ENCODE measurements around the gene OR6X1. TPM values are rescaled to one million over a fixed set of nuclear protein-coding genes. Genes with fewer than 3 reads are reported as not detected.

Gene OR6X1
- polyA plus RNA-seq, 1 donor (not counting 4 experiments of a cell fraction or from before 2014, with no cell fraction given) = not detected

GRCh38 chr11:123798513-123799252 lies 44.4 kb upstream of the OR6X1 start:
- no peak overlapping the region for H3K4me3 ChIP-seq (ENCODE audit: control insufficient read depth in 2 of 3, extremely low read depth in 1 of 3, insufficient read depth in 2 of 3, low read depth in 1 of 3, low read length in 3 of 3)
- no peaks in the 10 kb centered on the region for H4K20me1 ChIP-seq (ENCODE audit: control insufficient read depth, extremely low read depth, insufficient read depth, low read length)
- no peaks in the 10 kb centered on the region for H3K9me3 ChIP-seq (ENCODE audit: control insufficient read depth, low read depth, low read length)
- H3K27me3 ChIP-seq (ENCODE audit: control insufficient read depth, extremely low read depth, insufficient read depth, low read length) = no peaks in the 10 kb centered on the region
- no peak overlapping the region for H3K27ac ChIP-seq (ENCODE audit: control insufficient read depth, insufficient read depth, low read length)
- no peaks in the 10 kb centered on the region for H3K9me1 ChIP-seq (ENCODE audit: control insufficient read depth, extremely low read depth, insufficient read depth, low read length)
- no peak overlapping the region for H3K4me2 ChIP-seq (ENCODE audit: control insufficient read depth, extremely low read depth, insufficient read depth, low read depth, low read length)
- no peak for DNase-seq (ENCODE audit: low read depth, low spot score)
- no peaks in the 10 kb centered on the region for H3K4me1 ChIP-seq (ENCODE audit: control insufficient read depth, extremely low read depth, insufficient read depth, low read length)
- no peak for FAIRE-seq
- H3K79me2 ChIP-seq (ENCODE audit: control insufficient read depth, insufficient read depth, low read length) = no peaks in the 10 kb centered on the region
- TF ChIP-seq EZH2 (IDR thresholded peaks at IDR 0.05; ENCODE audit: low read length) (no peak), CTCF (optimal IDR thresholded peaks at IDR 0.05 in 1 of 3, IDR thresholded peaks at IDR 0.05 in 1 of 3, conservative IDR thresholded peaks at IDR 0.05 in 1 of 3; ENCODE audit: extremely low read depth in 1 of 3, insufficient read depth in 2 of 3, low read length in 3 of 3) (no peak)
- dilution Hi-C loops (cut with MboI; ENCODE audit: extremely low pct_ligation_motif_present, low sequenced_read_pairs) = no loop called here
- H2AFZ ChIP-seq (ENCODE audit: control insufficient read depth, low read length) = no peak overlapping the region
- H3K9ac ChIP-seq (ENCODE audit: control insufficient read depth, extremely low read depth, insufficient read depth, low read length) = no peak overlapping the region
- H3K36me3 ChIP-seq (ENCODE audit: control insufficient read depth in 2 of 2, extremely low read depth in 1 of 2, insufficient read depth in 2 of 2, low read length in 2 of 2) = no peaks in the 10 kb centered on the region

- no peak overlapping the region for H3K4me2 ChIP-seq (ENCODE audit: control insufficient read depth, extremely low read depth, insufficient read depth, low read depth, low read length)
- H3K4me3 ChIP-seq (ENCODE audit: control insufficient read depth in 2 of 3, extremely low read depth in 1 of 3, insufficient read depth in 2 of 3, low read depth in 1 of 3, low read length in 3 of 3) = no peak overlapping the region
- dilution Hi-C loops (cut with MboI; ENCODE audit: extremely low pct_ligation_motif_present, low sequenced_read_pairs) = no loop called here
- no peaks in the 10 kb centered on the region for H3K4me1 ChIP-seq (ENCODE audit: control insufficient read depth, extremely low read depth, insufficient read depth, low read length)
- no peaks in the 10 kb centered on the region for H3K36me3 ChIP-seq (ENCODE audit: control insufficient read depth in 2 of 2, extremely low read depth in 1 of 2, insufficient read depth in 2 of 2, low read length in 2 of 2)
- H3K9me3 ChIP-seq (ENCODE audit: control insufficient read depth, low read depth, low read length) = no peaks in the 10 kb centered on the region
- H2AFZ ChIP-seq (ENCODE audit: control insufficient read depth, low read length) = no peak overlapping the region
- DNase-seq (ENCODE audit: low read depth, low spot score) (no peak), FAIRE-seq (no peak)
- TF ChIP-seq EZH2 (IDR thresholded peaks at IDR 0.05; ENCODE audit: low read length) (no peak), CTCF (optimal IDR thresholded peaks at IDR 0.05 in 1 of 3, IDR thresholded peaks at IDR 0.05 in 1 of 3, conservative IDR thresholded peaks at IDR 0.05 in 1 of 3; ENCODE audit: extremely low read depth in 1 of 3, insufficient read depth in 2 of 3, low read length in 3 of 3) (no peak)
- H3K27ac ChIP-seq (ENCODE audit: control insufficient read depth, insufficient read depth, low read length) = no peak overlapping the region
- H3K9ac ChIP-seq (ENCODE audit: control insufficient read depth, extremely low read depth, insufficient read depth, low read length) = no peak overlapping the region
- H3K79me2 ChIP-seq (ENCODE audit: control insufficient read depth, insufficient read depth, low read length) = no peaks in the 10 kb centered on the region
- no peaks in the 10 kb centered on the region for H3K9me1 ChIP-seq (ENCODE audit: control insufficient read depth, extremely low read depth, insufficient read depth, low read length)
- no peaks in the 10 kb centered on the region for H3K27me3 ChIP-seq (ENCODE audit: control insufficient read depth, extremely low read depth, insufficient read depth, low read length)
- no peaks in the 10 kb centered on the region for H4K20me1 ChIP-seq (ENCODE audit: control insufficient read depth, extremely low read depth, insufficient read depth, low read length)
These were observed 43.8 kb upstream of the OR6X1 start for GRCh38 chr11:123798079-123798478.

Measured in keratinocyte (primary cell).